GM06990 (cell line): Measurements from ENCODE around the gene KCNJ4.

Experiments
- DNase-seq: peaks from one replicate; pipeline ENCODE4 v3.0.0-alpha.2; 2011; ENCODE audit not compliant: insufficient read length; ENCODE audit errors: extremely low read depth
- H3K27me3 ChIP-seq: replicated peaks from 2 replicates; pipeline ENCODE4 v1.6.0; 2011; ENCODE audit warnings: low read length; ENCODE audit not compliant: control insufficient read depth, insufficient read depth
- H3K36me3 ChIP-seq: 2 replicates; pipeline ENCODE4 v1.5.1; 2011; ENCODE audit warnings: low read length; ENCODE audit not compliant: control insufficient read depth, insufficient read depth
- H3K4me3 ChIP-seq: replicated peaks from 2 replicates; pipeline ENCODE4 v1.5.1; 2011; ENCODE audit warnings: low read depth, mild to moderate bottlenecking, control low read depth, low read length
- CTCF ChIP-seq: IDR thresholded peaks from 2 replicates; pipeline ENCODE4 v1.5.1; 2011; ENCODE audit warnings: low read length, control low read depth, mild to moderate bottlenecking, inconsistent platforms; ENCODE audit not compliant: insufficient read depth, poor library complexity, severe bottlenecking

Gene KCNJ4

GRCh38 chr22:38431266-38432010, 23.6 kb downstream of the KCNJ4 start:
- Histone ChIP-seq H3K27me3 (no peaks in the 10 kb centered on the region; the same call in 1 of the 2 replicates), H3K36me3 (no peaks in the 10 kb centered on the region), H3K4me3 (no peak overlapping the region)
- no peak for TF ChIP-seq CTCF
- DNase-seq = no peak

DNA sequence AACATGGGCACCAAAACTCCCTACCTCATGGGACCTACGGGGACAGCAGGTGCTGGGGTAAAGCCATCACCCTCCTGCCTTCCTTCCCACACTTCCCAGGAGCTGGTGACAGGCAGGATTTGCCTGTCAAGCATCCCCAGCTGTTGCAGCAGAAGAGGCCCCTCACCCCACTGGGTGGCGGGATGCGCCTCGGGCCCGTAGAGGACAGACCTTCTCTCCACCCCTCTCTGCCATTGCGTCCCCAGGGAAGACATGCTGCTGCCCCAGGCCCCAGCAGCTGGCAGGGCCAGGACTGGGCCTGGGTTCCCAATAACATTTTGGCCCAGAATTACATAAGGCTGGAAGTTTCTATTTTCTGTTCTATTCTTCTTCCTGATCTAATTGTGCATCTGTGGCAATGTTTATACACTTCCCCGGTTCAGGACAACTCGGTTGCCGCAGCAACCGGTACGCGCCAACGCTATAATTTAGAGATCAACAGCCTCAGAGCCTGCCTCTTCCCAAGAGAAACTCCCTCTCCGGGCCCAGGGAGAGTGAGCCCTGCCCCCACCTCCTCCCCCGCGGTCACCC, 25.4 kb downstream of the KCNJ4 start:
- Histone ChIP-seq H3K27me3 (no peaks in the 10 kb centered on the region; the same call in 1 of the 2 replicates), H3K36me3 (no peaks in the 10 kb centered on the region), H3K4me3 (no peak overlapping the region)
- no peak for DNase-seq
- no peak for TF ChIP-seq CTCF

GRCh38 chr22:38428714-38429113, 26.3 kb downstream of the KCNJ4 start:
- Histone ChIP-seq H3K4me3 (no peak overlapping the region), H3K27me3 (no peaks in the 10 kb centered on the region; the same call in 1 of the 2 replicates), H3K36me3 (no peaks in the 10 kb centered on the region)
- no peak for TF ChIP-seq CTCF
- no peak for DNase-seq

DNA sequence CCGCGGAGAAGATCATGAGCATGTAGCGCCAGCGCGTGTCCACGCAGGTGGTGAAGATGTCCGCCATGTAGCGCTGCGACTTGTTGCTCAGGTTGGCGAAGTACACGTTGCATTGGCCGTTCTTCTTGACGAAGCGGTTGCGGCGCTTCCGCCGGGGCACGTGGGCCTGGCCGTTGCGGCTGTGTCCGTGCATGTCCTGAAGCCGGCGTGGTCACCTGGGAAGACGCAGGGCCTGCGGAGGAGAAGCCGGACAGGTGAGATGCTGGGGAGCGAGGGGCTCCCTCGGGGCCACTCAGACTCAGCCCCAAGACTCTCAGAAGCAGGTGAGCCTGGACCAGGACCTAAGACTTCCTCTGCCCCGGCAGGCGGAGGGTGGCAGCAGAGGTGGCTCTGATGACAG, 27.1 kb downstream of the KCNJ4 start:
- no peaks in the 10 kb centered on the region for H3K36me3 ChIP-seq
- no peaks in the 10 kb centered on the region for H3K27me3 ChIP-seq
- H3K4me3 ChIP-seq = no peak overlapping the region
- DNase-seq = no peak
- TF ChIP-seq CTCF = no peak

DNA sequence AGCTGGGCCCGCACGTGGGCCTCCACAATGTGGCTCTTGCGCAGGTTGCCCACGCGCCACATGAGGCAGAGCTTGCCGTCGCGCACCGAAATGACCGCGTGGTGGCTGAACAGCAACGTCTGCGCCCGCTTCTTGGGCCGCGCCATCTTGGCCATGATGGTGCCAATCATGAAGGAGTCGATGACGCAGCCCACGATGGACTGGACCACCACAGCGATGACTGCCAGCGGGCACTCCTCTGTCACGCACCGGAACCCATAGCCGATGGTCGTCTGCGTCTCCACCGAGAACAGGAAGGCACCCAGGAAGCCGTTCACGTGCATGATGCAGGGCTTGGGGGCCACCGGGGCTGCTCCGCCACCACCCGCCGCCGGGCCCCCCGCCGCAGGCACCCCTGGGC, 27.5 kb downstream of the KCNJ4 start:
- no peak for DNase-seq
- no peak for TF ChIP-seq CTCF
- H3K4me3 ChIP-seq = no peak overlapping the region
- H3K36me3 ChIP-seq = no peaks in the 10 kb centered on the region
- no peaks in the 10 kb centered on the region for H3K27me3 ChIP-seq
